GM12874 (cell line): ENCODE measurements around the gene FOXN4.

Experiments used
- CTCF ChIP-seq: IDR thresholded peaks from 2 replicates; pipeline ENCODE4 v1.5.1; 2011; ENCODE audit warnings: low read depth, mild to moderate bottlenecking, control low read depth, low read length, moderate library complexity; ENCODE audit not compliant: insufficient read depth

The FOXN4 gene

DNA sequence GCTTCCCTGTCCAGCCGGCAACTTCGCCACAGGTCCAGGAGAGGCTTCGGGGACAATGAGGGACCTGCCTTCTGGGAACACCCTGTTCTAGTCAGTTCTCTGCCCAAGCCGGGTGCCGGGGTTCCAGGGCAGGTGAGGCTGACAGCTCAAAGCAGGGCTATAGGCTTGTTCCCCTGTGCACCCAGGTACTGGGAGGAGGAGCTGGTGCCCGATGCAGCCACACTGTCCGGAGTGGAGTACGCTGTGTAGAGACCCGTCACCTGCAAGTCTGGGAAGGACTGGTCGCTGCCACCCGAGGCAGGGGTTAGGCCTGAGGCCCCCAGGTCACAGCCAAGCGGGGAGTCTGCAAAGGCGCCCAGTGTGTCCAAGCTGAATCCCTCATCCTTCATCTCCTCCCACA, 29.6 kb downstream of the FOXN4 start:
- TF ChIP-seq CTCF, result no peak

GRCh38 chr12:109278912-109279311, 30.2 kb downstream of the FOXN4 start:
- TF ChIP-seq CTCF, result no peak

DNA sequence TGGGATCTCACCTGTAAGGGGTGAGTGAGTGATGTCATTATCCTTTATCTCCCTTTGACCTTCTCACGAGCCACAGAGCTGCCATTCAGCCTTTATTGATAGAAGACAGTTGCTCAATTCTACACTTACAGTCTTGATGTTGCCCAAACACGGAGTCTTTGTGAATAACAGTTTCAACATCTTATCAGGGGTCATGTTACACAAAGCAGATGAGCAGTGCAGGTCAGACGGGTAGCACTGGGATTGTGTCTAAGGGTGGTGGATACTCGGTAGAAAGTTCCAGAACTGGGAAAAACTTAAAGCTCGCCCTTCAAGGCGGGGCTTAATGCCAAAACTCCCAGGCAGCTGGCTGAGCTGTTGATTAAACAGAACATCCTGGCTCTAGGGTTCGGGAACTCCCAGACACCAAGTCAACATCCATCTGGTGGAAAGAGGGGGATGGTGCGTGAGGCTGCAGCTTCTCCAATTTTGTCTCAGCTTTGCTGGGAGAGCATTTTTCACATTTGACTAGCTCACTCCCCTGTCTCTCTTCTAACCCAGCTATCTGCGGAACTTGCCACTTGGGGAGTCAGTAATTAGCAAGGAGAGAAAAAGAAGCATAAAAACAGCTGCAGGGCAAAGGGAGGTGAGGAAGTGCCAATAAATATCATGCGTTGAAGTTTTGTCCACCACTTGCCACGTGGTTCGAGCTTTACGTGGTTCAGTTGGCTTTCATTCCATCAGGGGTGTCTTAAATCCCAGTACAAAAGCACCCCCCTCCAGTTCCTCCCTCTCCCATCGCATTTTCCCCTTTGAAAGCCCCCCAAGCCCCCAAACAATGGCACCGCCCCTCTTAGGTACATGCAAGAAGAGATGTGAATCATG, 31.0 kb downstream of the FOXN4 start:
- no peak for TF ChIP-seq CTCF

- no peak for TF ChIP-seq CTCF
Measured at GRCh38 chr12:109277255-109277898, 31.7 kb downstream of the FOXN4 start.

- TF ChIP-seq CTCF, result no peak
Measured at GRCh38 chr12:109276160-109276559, 32.9 kb downstream of the FOXN4 start.

DNA sequence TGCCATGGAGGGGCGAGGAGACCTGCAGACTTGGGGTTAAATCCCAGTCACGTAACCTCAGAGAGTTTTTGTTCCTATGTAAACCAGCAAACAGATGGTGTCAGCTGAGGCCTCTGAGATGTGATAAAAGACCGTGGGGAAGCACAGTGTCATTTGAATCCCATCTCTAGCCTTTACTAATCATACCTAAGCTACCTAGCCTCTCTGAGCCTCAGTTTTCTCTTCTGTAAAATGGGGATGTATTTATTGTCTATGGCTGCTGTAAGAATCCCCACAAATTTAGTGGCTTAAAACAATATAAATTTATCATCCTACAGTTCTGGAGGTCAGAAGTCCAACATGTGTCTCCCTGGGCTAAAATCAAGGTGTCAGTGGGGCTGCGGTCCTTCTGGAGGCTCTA, 33.9 kb downstream of the FOXN4 start:
- TF ChIP-seq CTCF, result no peak

DNA sequence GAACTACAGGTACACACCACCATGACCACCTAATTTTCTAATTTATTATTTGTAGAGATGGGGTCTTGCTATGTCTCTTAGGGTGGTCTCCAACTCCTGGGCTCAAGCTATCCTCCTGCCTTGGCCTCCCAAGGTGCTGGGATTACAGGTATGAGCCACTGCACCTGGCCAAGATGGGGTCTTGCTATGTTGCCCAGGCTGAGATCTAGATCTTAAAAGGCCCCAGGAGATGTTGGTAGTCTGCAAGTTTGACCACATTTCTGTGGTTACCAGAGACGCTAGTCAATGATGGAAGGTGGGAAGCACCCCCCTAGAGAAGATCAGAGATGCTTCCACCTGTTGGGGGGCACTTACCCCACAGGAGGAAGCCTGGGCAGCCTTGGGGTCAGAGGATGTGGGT, 34.7 kb downstream of the FOXN4 start:
- TF ChIP-seq CTCF, result no peak
